Activated effector memory CD4-positive, alpha-beta T cell treated with Interleukin-2 at 50 U/mL for 16 hours (primary cell): ENCODE results near the gene VPS50.
"Not testable (repeated sequence)": the region's sequence is repeated elsewhere in the genome, so short reads cannot be mapped to it uniquely, and the experiment has no call there.

Source experiments
- DNase-seq: peaks from one replicate; pipeline ENCODE4 v3.0.0-alpha.2; 2020

The VPS50 gene

GRCh38 chr7:93245525-93246432 is 13.6 kb downstream of the VPS50 start:
- no peak for DNase-seq

GRCh38 chr7:93249491-93250148 is 17.5 kb downstream of the VPS50 start:
- DNase-seq: no peak

GRCh38 chr7:93258661-93259060 is 26.5 kb downstream of the VPS50 start:
- no peak for DNase-seq

GRCh38 chr7:93262535-93262934 is 30.4 kb downstream of the VPS50 start:
- no peak for DNase-seq

DNA sequence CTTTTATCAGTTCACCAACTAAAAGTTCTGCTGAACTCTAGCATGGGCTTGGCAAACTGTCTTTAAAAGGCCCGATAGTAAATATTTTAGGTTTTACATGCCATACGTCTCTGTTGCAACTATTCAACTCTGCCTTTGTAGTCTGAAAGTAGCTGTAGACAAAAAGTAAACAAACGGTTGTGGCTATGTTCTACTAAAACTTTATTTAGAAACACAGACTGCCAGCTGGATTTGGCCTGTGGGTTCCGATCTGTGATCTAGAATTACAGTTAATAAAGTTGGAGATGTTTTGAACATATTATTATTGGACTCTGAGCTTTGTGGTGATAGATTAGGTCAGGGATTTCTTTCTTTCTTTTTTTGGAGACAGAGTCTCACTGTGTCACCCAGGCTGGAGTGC is 33.1 kb downstream of the VPS50 start:
- DNase-seq: no peak

GRCh38 chr7:93279541-93279940 is 47.4 kb downstream of the VPS50 start:
- no peak for DNase-seq

DNA sequence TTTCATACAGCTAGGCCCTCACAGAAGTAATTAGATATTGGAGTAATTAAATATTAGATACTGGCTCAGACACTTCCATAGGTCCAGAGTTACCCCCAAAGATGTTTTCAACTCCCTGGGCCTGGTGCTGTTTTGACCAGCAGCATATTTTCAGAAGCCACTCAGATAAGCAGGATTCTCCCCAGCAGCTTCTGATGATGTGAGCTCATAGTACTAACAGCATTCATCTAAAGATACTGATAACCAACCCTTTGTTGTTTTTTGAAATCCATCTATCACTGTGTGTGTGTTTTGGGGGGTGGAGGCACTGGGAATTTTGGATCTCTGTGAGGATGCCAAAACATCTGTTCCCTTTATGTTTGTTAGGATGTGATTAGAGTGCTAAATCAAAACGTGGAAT is 52.7 kb downstream of the VPS50 start:
- DNase-seq: no peak

GRCh38 chr7:93293229-93293628 is 61.1 kb downstream of the VPS50 start:
- no peak for DNase-seq

- DNase-seq: no peak
These were observed 66.0 kb downstream of the VPS50 start for GRCh38 chr7:93298206-93298605.

- no peak for DNase-seq
These were observed 66.5 kb downstream of the VPS50 start for GRCh38 chr7:93298671-93299070.

GRCh38 chr7:93301736-93302135 is 69.6 kb downstream of the VPS50 start:
- no peak for DNase-seq

DNA sequence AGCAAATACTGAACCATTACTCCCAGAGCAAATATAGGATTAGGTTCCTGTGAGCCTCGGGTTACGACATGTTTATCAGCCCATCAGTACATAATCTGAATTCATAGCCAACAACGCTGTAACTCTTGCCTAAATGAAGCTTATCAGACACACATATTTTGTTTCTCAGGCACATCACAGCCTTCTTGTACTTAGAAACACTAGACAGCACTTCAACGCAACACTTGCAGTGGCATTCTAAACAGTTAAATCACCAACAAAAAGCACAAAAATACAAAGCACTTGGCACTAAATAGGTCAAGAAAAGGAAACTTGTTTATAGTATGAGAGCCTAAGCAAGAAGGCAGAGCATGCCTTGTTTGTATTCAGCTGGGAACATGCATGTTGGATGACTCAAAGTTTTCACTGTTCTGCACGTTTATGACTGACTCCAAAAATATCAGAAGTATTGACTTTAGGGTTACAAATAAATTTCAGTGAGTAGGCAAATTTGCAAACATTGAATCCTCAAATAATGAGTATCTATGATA is 75.0 kb downstream of the VPS50 start:
- DNase-seq: no peak

GRCh38 chr7:93307943-93308342 is 75.8 kb downstream of the VPS50 start:
- no peak for DNase-seq

DNA sequence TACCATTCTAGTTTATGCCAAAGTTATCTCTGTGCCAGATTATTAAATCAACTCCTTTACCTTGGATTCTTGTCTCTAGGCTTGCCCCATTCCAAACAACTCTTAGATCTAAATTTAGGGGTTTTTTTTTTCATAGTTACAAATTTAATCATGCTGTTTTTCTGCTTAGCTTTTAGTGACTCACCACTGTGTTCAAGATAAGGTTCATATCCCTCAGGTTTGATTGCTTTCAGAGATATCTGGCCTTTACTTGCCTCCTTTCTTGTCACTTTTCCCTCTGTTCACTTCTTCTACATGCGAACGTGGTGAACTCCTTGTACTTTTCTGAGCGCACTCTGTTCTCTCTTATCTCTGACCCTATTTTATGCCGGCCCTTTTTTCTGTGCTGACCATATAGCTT is 78.2 kb downstream of the VPS50 start:
- DNase-seq: no peak

DNA sequence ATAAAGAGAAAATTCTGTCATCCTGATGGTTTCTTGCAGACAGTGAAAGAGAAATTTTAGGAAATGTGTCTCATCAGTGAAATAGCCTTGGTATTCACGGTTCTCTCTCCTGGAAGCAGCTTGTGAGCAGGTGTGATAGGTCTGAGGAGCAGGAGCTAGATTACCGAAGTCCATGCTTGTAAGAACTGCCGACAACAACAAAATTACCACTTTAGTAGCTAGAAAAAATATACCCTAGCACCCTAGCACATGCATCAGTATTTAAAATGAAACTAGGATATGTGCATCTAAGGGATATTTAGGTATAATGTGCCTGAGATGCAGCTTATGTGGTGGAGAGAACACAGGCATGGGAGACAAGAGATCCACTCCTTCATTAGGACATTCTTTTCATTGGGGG is 82.3 kb downstream of the VPS50 start:
- no peak for DNase-seq

DNA sequence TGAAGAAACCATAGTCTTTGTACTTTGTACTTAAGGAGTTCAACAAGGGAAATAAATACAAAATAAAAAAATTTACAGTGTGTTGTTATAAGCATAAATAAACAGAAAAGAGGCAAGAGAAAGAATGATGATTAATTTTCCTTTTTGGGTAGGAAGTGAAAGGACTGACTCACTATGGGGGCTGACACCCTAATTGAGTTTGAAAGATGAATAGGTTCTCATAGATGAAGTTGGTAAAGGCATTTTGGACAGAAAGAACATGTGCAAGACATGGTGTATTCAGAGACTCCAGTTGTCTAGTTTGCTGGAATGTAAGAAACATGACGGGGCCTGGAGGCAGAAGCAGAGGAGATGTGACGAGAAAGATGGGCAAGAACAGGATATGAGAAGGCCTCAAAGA is 83.7 kb downstream of the VPS50 start:
- DNase-seq: no peak

GRCh38 chr7:93316730-93317129 is 84.6 kb downstream of the VPS50 start:
- no peak for DNase-seq

DNA sequence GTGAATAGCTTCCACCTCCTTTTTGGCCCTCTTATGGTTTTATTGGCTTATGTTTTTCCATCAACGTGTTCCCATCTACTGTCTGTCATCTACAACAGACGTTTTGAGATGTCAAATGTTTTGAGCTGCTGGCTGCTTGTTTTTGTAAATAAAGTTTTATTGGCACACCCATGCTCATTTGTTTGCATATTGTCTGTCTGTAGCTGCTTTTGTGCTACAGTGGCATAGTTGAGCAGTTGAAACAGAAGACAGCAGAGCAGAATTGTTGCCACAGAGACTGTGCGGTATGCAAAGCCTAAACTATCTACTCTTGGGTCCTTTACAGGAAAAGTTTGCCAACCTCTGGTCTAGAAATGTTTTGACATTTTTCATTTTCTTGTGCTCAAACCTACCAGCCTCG is 88.7 kb downstream of the VPS50 start:
- DNase-seq: no peak

- DNase-seq: not testable (repeated sequence)
These were observed 94.1 kb downstream of the VPS50 start for GRCh38 chr7:93326291-93326690.

GRCh38 chr7:93327006-93327633 is 95.0 kb downstream of the VPS50 start:
- no peak for DNase-seq

- DNase-seq: no peak
These were observed 99.5 kb downstream of the VPS50 start for GRCh38 chr7:93331706-93332105.

DNA sequence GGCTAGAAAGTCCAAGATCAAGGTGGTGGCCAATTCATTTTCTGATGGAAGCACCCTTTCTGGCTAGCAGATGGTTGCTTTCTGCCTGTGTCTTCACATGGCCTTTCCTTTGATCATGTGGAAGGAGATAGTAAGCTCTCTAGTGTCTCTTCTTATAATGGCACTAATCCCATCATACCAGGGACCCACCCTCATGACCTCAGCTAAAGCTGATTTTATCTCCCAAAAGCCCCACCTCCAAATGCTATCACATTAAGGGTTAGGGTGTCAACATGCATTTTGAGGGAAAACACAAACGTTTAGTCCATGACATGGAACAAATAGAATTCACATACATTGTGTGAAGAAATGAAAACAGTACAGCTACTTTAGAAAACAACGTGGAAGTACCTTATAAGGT is 100.0 kb downstream of the VPS50 start:
- DNase-seq: no peak

- no peak for DNase-seq
These were observed 104.9 kb downstream of the VPS50 start for GRCh38 chr7:93337052-93337451.

DNA sequence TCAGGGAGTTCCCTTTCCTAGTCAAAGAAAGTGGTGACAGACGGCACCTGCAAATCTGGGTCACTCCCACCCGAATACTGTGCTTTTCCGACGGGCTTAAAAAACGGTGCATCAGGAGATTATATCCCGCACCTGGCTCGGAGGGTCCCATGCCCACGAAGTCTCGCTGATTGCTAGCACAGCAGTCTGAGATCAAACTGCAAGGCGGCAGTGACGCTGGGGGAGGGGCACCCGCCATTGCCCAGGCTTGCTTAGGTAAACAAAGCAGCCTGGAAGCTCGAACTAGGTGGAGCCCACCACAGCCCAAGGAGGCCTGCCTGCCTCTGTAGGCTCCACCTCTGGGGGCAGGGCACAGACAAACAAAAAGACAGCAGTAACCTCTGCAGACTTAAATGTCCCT is 110.0 kb downstream of the VPS50 start:
- not testable (repeated sequence) for DNase-seq
